AG10803 (cell line): ENCODE data around the gene DNAJC2.
"Not testable (repeated sequence)": the region's sequence is repeated elsewhere in the genome, so short reads cannot be mapped to it uniquely, and the experiment has no call there.

Experiments used
- DNase-seq: peaks from one replicate; pipeline ENCODE4 v3.0.0; 2010; ENCODE audit warnings: low read depth
- H3K4me3 ChIP-seq: 2 replicates; pipeline ENCODE4 v1.5.1; 2011; ENCODE audit warnings: mild to moderate bottlenecking, low read length, control low read depth

DNAJC2 gene

GRCh38 chr7:103274867-103275266, 69.7 kb downstream of the DNAJC2 start:
- not testable (repeated sequence) for H3K4me3 ChIP-seq, DNase-seq

- not testable (repeated sequence) for DNase-seq, H3K4me3 ChIP-seq
Measured at GRCh38 chr7:103273374-103273773, 71.2 kb downstream of the DNAJC2 start.

GRCh38 chr7:103266229-103266628, 78.3 kb downstream of the DNAJC2 start:
- DNase-seq, H3K4me3 ChIP-seq: not testable (repeated sequence)

GRCh38 chr7:103264054-103264453, 80.5 kb downstream of the DNAJC2 start:
- not testable (repeated sequence) for H3K4me3 ChIP-seq, DNase-seq
